MM.1S (cell line): Measurements from ENCODE around the gene MB.

ENCODE experiments used
- EZH2 ChIP-seq: fragments of 300-600 bp; sonication (generic); optimal IDR thresholded peaks from 2 replicates; pipeline ENCODE3; 2017; ENCODE audit warnings: low read depth, mild to moderate bottlenecking, antibody characterized with exemption, low read length, mixed read lengths
- EZH2phosphoT487 ChIP-seq: fragments of 300-600 bp; sonication (generic); IDR thresholded peaks from 2 replicates; pipeline ENCODE4 v1.6.1; 2018; ENCODE audit warnings: antibody characterized with exemption, low read length
- TF ChIP-seq, protein P1 (sequence below): fragments of 300-600 bp; sonication (generic); IDR thresholded peaks from 2 replicates; pipeline ENCODE4 v1.5.1; 2016; ENCODE audit warnings: antibody characterized with exemption, low read length, mixed read lengths

- TF ChIP-seq, protein P1, sequence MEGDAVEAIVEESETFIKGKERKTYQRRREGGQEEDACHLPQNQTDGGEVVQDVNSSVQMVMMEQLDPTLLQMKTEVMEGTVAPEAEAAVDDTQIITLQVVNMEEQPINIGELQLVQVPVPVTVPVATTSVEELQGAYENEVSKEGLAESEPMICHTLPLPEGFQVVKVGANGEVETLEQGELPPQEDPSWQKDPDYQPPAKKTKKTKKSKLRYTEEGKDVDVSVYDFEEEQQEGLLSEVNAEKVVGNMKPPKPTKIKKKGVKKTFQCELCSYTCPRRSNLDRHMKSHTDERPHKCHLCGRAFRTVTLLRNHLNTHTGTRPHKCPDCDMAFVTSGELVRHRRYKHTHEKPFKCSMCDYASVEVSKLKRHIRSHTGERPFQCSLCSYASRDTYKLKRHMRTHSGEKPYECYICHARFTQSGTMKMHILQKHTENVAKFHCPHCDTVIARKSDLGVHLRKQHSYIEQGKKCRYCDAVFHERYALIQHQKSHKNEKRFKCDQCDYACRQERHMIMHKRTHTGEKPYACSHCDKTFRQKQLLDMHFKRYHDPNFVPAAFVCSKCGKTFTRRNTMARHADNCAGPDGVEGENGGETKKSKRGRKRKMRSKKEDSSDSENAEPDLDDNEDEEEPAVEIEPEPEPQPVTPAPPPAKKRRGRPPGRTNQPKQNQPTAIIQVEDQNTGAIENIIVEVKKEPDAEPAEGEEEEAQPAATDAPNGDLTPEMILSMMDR: no peak
- TF ChIP-seq EZH2: no peak
- TF ChIP-seq EZH2phosphoT487: no peak
Measured at GRCh38 chr22:35653824-35654223, 36.7 kb upstream of the MB start.
